Choroid plexus epithelial cell (primary cell): ENCODE measurements around the gene LITAF.

ENCODE experiments used
- DNase-seq: peaks from one replicate; pipeline ENCODE4 v3.0.0-alpha.2; 2010; ENCODE audit warnings: low read depth
- H3K4me3 ChIP-seq: 2 replicates; pipeline ENCODE4 v1.5.1; 2011; ENCODE audit warnings: low read depth, mild to moderate bottlenecking, control low read depth, low read length, moderate library complexity
- CTCF ChIP-seq: conservative IDR thresholded peaks from 2 replicates; pipeline ENCODE4 v1.5.1; 2011; ENCODE audit warnings: low read depth, mild to moderate bottlenecking, control low read depth, inconsistent platforms, low read length, moderate library complexity

LITAF gene

GRCh38 chr16:11627292-11627663, 40.6 kb upstream of the LITAF start:
- no peak for TF ChIP-seq CTCF
- DNase-seq = no peak
- no peak overlapping the region for H3K4me3 ChIP-seq

GRCh38 chr16:11626657-11627291, 40.1 kb upstream of the LITAF start:
- TF ChIP-seq CTCF = no peak
- DNase-seq = no peak
- no peak overlapping the region for H3K4me3 ChIP-seq

GRCh38 chr16:11625769-11626168, 39.0 kb upstream of the LITAF start:
- TF ChIP-seq CTCF = no peak
- no peak for DNase-seq
- no peak overlapping the region for H3K4me3 ChIP-seq

GRCh38 chr16:11624636-11625607, 38.2 kb upstream of the LITAF start:
- DNase-seq = no peak
- no peak overlapping the region for H3K4me3 ChIP-seq
- TF ChIP-seq CTCF = no peak

- no peak overlapping the region for H3K4me3 ChIP-seq
- TF ChIP-seq CTCF = no peak
- DNase-seq = no peak
Observed at GRCh38 chr16:11624205-11624604, 37.5 kb upstream of the LITAF start.

- H3K4me3 ChIP-seq = no peak overlapping the region
- no peak for TF ChIP-seq CTCF
- DNase-seq = no peak
Observed at GRCh38 chr16:11621920-11622651, 35.4 kb upstream of the LITAF start.
